SK-N-SH (cell line): ENCODE results near the gene PLEKHG2. TPM values are rescaled to one million over a fixed set of nuclear protein-coding genes. Genes with fewer than 3 reads are reported as not detected.

Experiments used
- CTCF ChIA-PET: fragments of 300-600, 350-600 bp; formaldehyde crosslinking; extraction: SDS; loops from one replicate; lab custom pipeline; 2021; lab: Yijun Ruan, JAX
- POLR2A ChIA-PET: fragments of 350-600 bp; sonication (Branson Sonifier 250); formaldehyde crosslinking; extraction: SDS; loops from one replicate; lab custom pipeline; 2020; ENCODE audit warnings: antibody characterized with exemption, inconsistent platforms; lab: Yijun Ruan, JAX
- DNase-seq: peaks from one replicate; pipeline ENCODE4 v3.0.0; 2012
- H2AFZ ChIP-seq: fragments of 200-600 bp; sonication (generic); 2 replicates; pipeline ENCODE4 v1.8.1; 2016; ENCODE audit warnings: antibody characterized with exemption, mild to moderate bottlenecking, low read depth
- H3F3A ChIP-seq: fragments of 200-600 bp; sonication (generic); replicated peaks from 2 replicates; pipeline ENCODE3; 2016; ENCODE audit warnings: antibody characterized with exemption, mild to moderate bottlenecking; ENCODE audit not compliant: insufficient read depth
- H3K27ac ChIP-seq, 2 experiments: fragments of 200-500 bp in 1 of 2; fragments of 200-600 bp in 1 of 2; sonication (Bioruptor generic) in 1 of 2; sonication (generic), shearing (Covaris generic) in 1 of 2; 2 replicates each; pipeline versions ENCODE4 v1.5.1 to v1.6.1; 2014 to 2016; ENCODE audit warnings: low read depth in 2 of 2, inconsistent platforms in 1 of 2, low read length in 1 of 2, mild to moderate bottlenecking in 1 of 2, mixed read lengths in 1 of 2
- H3K27me3 ChIP-seq: fragments of 200-600 bp; sonication (generic), shearing (Covaris generic); 2 replicates; pipeline ENCODE4 v1.6.1; 2016; ENCODE audit warnings: mixed run types; ENCODE audit not compliant: insufficient read depth
- H3K36me3 ChIP-seq, 2 experiments: fragments of 200-500 bp in 1 of 2; fragments of 200-600 bp in 1 of 2; sonication (Bioruptor generic) in 1 of 2; sonication (generic) in 1 of 2; replicated peaks in 1 of 2; 2 replicates each; pipeline versions ENCODE3 to v1.5.1; 2014 to 2016; ENCODE audit warnings: low read length in 1 of 2, mild to moderate bottlenecking in 1 of 2; ENCODE audit not compliant: insufficient read depth in 2 of 2, control insufficient read depth in 1 of 2
- H3K4me1 ChIP-seq, 2 experiments: fragments of 200-500 bp in 1 of 2; fragments of 200-600 bp in 1 of 2; sonication (Bioruptor generic) in 1 of 2; sonication (generic), shearing (Covaris generic) in 1 of 2; 2 replicates each; pipeline versions ENCODE4 v1.5.1 to v1.6.1; 2014 to 2016; ENCODE audit warnings: low read depth in 1 of 2, low read length in 1 of 2, mixed run types in 1 of 2; ENCODE audit not compliant: insufficient read depth in 2 of 2, control insufficient read depth in 1 of 2
- H3K4me2 ChIP-seq: fragments of 200-600 bp; sonication (generic), shearing (Covaris generic); 2 replicates; pipeline ENCODE4 v1.6.1; 2017; ENCODE audit warnings: mixed run types
- H3K4me3 ChIP-seq, 2 experiments: fragments of 200-500 bp in 1 of 2; fragments of 200-600 bp in 1 of 2; sonication (Bioruptor generic) in 1 of 2; sonication (generic), shearing (Covaris generic) in 1 of 2; 2 replicates each; pipeline versions ENCODE4 v1.5.1 to v1.8.1; 2014 to 2016; ENCODE audit warnings: low read depth in 2 of 2, inconsistent platforms in 1 of 2, low read length in 1 of 2, mild to moderate bottlenecking in 1 of 2, mixed read lengths in 1 of 2, moderate library complexity in 1 of 2
- H3K79me2 ChIP-seq: fragments of 200-600 bp; sonication (generic); 2 replicates; pipeline ENCODE4 v1.8.1; 2017; ENCODE audit warnings: mild to moderate bottlenecking; ENCODE audit not compliant: insufficient read depth
- H3K9ac ChIP-seq: fragments of 200-600 bp; sonication (generic); 2 replicates; pipeline ENCODE4 v1.6.1; 2017; ENCODE audit warnings: mixed run types
- H3K9me2 ChIP-seq: fragments of 200-600 bp; sonication (generic); 2 replicates; pipeline ENCODE4 v1.6.1; 2017; ENCODE audit warnings: mixed run types
- H3K9me3 ChIP-seq: fragments of 200-600 bp; sonication (generic); 2 replicates; pipeline ENCODE4 v1.6.1; 2017; ENCODE audit warnings: mixed run types, mild to moderate bottlenecking, moderate library complexity
- H4K20me1 ChIP-seq: fragments of 200-600 bp; sonication (generic); 2 replicates; pipeline ENCODE4 v1.6.1; 2017; ENCODE audit warnings: mild to moderate bottlenecking, mixed run types; ENCODE audit not compliant: insufficient read depth
- CTCF ChIP-seq: fragments of 200-600 bp; sonication (generic); IDR thresholded peaks from 2 replicates; pipeline ENCODE4 v1.6.1; 2017; ENCODE audit warnings: antibody characterized with exemption, mild to moderate bottlenecking, moderate library complexity
- ELF1 ChIP-seq: IDR thresholded peaks from 2 replicates; pipeline ENCODE4 v1.4.0; 2012
- FOSL2 ChIP-seq: IDR thresholded peaks from 2 replicates; pipeline ENCODE4 v1.4.0; 2012; ENCODE audit warnings: low read depth, mild to moderate bottlenecking, moderate library complexity, borderline replicate concordance
- FOXJ3 ChIP-seq: sonication (generic); formaldehyde crosslinking; IDR thresholded peaks from 2 replicates; pipeline ENCODE4 v1.5.1; 2020; ENCODE audit warnings: mild to moderate bottlenecking, missing genetic modification reagents
- FOXM1 ChIP-seq: IDR thresholded peaks from 2 replicates; pipeline ENCODE4 v1.4.0; 2012; ENCODE audit warnings: low read depth, mild to moderate bottlenecking
- NFIC ChIP-seq: IDR thresholded peaks from 2 replicates; pipeline ENCODE4 v1.4.0; 2012; ENCODE audit warnings: borderline replicate concordance
- NRF1 ChIP-seq: IDR thresholded peaks from 2 replicates; pipeline ENCODE4 v1.6.1; 2012; ENCODE audit warnings: low read depth, mild to moderate bottlenecking, low read length
- POLR2AphosphoS5 ChIP-seq: IDR thresholded peaks from 2 replicates; pipeline ENCODE4 v1.6.1; 2012; ENCODE audit warnings: low read depth, low read length
- RAD21 ChIP-seq: IDR thresholded peaks from 2 replicates; pipeline ENCODE4 v1.6.1; 2012; ENCODE audit warnings: mild to moderate bottlenecking, low read length
- RXRA ChIP-seq: IDR thresholded peaks from 2 replicates; pipeline ENCODE4 v1.4.0; 2012; ENCODE audit warnings: low read depth, mild to moderate bottlenecking, borderline replicate concordance
- SIN3A ChIP-seq: IDR thresholded peaks from 2 replicates; pipeline ENCODE4 v1.6.1; 2012; ENCODE audit warnings: low read depth, mild to moderate bottlenecking, low read length, moderate library complexity, borderline replicate concordance
- SMC3 ChIP-seq: IDR thresholded peaks from 2 replicates; pipeline ENCODE4 v1.6.1; 2012; ENCODE audit warnings: low read depth, low read length, improper control_type of control experiment
- TAF1 ChIP-seq: IDR thresholded peaks from 2 replicates; pipeline ENCODE4 v1.6.1; 2012; ENCODE audit warnings: low read depth, mild to moderate bottlenecking, low read length, moderate library complexity, borderline replicate concordance
- TCF12 ChIP-seq: IDR thresholded peaks from 2 replicates; pipeline ENCODE4 v1.4.0; 2012
- TEAD4 ChIP-seq: IDR thresholded peaks from 2 replicates; pipeline ENCODE4 v1.4.0; 2012; ENCODE audit warnings: mild to moderate bottlenecking, borderline replicate concordance; ENCODE audit not compliant: insufficient read depth
- USF1 ChIP-seq: IDR thresholded peaks from 2 replicates; pipeline ENCODE4 v1.4.0; 2012; ENCODE audit warnings: low read depth, borderline replicate concordance
- YY1 ChIP-seq: IDR thresholded peaks from 2 replicates; pipeline ENCODE4 v1.4.0; 2012; ENCODE audit warnings: low read depth, mild to moderate bottlenecking
- WGBS: methylation state at CpG from one replicate; pipeline ENCODE4 v1.1.6; 2017; ENCODE audit warnings: low lambda C conversion rate; 5-methylcytosine and 5-hydroxymethylcytosine counted together
- polyA plus RNA-seq, 3 experiments: library from polyadenylated mRNA; depleted of rRNA; stranded (reverse); fragments of >200 nt; gene quantifications; 2 replicates each; pipeline ENCODE4 v1.2.3, GENCODE V29; 2012

Gene PLEKHG2
- polyA plus RNA-seq, 1 of the 3 experiments (the other 2 are of a cell fraction): 13.6 TPM

DNA sequence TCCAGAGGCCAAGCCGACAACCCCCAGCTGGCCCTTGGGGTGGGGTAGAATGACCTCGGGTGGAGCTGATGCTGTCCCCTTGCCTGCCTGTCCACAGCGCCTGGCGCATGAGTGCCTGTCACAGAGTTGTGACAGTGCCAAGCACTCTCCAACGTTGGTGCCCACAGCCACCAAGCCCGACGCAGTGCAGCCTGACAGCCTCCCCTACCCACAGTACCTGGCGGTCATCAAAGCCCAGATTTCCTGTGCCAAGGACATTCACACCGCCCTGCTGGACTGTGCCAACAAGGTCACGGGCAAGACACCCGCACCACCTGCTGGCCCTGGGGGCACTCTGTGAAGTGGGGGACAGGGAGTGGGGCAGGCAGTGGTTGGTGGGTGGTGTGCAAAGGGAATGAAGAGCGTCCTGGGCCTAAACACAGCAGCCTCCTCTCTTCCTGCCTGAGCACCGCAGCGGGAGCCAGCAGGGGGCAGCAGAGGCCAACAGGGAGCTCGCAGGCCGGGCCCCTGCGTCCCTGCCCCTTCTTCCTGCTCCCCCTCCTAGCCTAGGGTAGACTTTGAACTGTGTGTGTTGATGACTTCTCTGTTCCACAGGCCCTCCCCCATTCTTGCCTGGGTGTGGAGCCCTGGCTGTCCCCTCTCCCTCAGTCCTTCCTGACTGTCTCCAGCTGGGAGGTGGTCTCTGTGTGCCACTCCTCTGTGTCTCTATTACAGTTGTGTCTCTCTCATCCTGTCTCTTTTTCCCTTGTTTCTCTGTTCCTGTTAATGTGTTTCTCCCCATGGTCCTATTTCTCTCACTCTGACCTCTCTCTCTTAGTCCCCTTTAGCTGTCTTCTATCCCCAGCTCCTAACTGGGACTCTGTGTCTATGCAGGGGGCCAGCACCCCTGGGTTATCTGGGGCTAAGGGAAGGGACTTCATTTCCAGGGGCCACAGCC, 14.8 kb upstream of the PLEKHG2 start:
- CTCF ChIA-PET: interaction anchor here (0.5 to 6.5 kb wide), 27 partner anchors 10 to 763 kb away, joined by 3 to 106 read pairs (median 4); partner anchors contain the start of genes EID2B, PLEKHG2, RPS16 and SAMD4B
- H3K27ac ChIP-seq: peak overlapping the region in 1 of 2 experiments; percentile 77; a peak in 3 of 4 replicates
- DNase-seq: peak; percentile 92
- no peaks in the 10 kb centered on the region for H3K27me3 ChIP-seq
- whole genome bisulfite sequencing: 32% methylated on average over 15 of the region's 17 CpGs
- no peaks in the 10 kb centered on the region for H3K9me2 ChIP-seq
- H3K9me3 ChIP-seq: no peaks in the 10 kb centered on the region
- peaks cover 29% of the 10 kb centered on the region for H3K79me2 ChIP-seq
- H3K36me3 ChIP-seq: peaks cover 3 to 7% of the 10 kb centered on the region in 2 experiments
- no peak overlapping the region for H2AFZ ChIP-seq
- no peak for TF ChIP-seq TCF12
- peak; percentile 91 for TF ChIP-seq CTCF
- no peak for TF ChIP-seq FOSL2
- no peak for TF ChIP-seq RXRA
- TF ChIP-seq POLR2AphosphoS5: 0 out of 2 replicates have a peak, but pooled peaks have one; percentile 22
- TF ChIP-seq TEAD4: no peak
- TF ChIP-seq NFIC: no peak
- peak; percentile 15; the same call in 1 of the 2 replicates for TF ChIP-seq NRF1
- TF ChIP-seq SMC3: peak; percentile 98
- TF ChIP-seq RAD21: peak; percentile 90
- peak; percentile 54; the same call in 1 of the 2 replicates for TF ChIP-seq SIN3A
- no peak for TF ChIP-seq ELF1
- POLR2A ChIA-PET: interaction anchor here (0.7 to 1.3 kb wide), 3 partner anchors 9 to 38 kb away, joined by 3 to 8 read pairs (median 4); partner anchors contain the start of genes RPS16 and ZFP36
- H3K4me2 ChIP-seq: peak overlapping the region; percentile 57
- H3K4me3 ChIP-seq: peak overlapping the region in 1 of 2 experiments; percentile 35; a peak in 1 of 4 replicates
- peaks cover 12 to 24% of the 10 kb centered on the region in 2 experiments; a peak in 3 of 4 replicates for H3K4me1 ChIP-seq
- H3F3A ChIP-seq: peaks cover 30% of the 10 kb centered on the region
- peak overlapping the region; percentile 47; the same call in 1 of the 2 replicates for H3K9ac ChIP-seq
- H4K20me1 ChIP-seq: no peaks in the 10 kb centered on the region

- Histone ChIP-seq H3K4me2 (peak overlapping the region; percentile 57), H3K27ac (peak overlapping the region in 1 of 2 experiments; percentile 77; a peak in 2 of 4 replicates), H3K79me2 (peaks cover 22% of the 10 kb centered on the region), H3K4me3 (no peak overlapping the region), H3K9ac (peak overlapping the region; percentile 47; the same call in 1 of the 2 replicates), H3K27me3 (no peaks in the 10 kb centered on the region), H3K9me2 (no peaks in the 10 kb centered on the region), H4K20me1 (no peaks in the 10 kb centered on the region), H2AFZ (no peak overlapping the region), H3K9me3 (no peaks in the 10 kb centered on the region), H3F3A (peaks cover 37% of the 10 kb centered on the region), H3K36me3 (peaks cover 3 to 7% of the 10 kb centered on the region in 2 experiments), H3K4me1 (peaks cover 18 to 30% of the 10 kb centered on the region in 2 experiments; a peak in 3 of 4 replicates)
- POLR2A ChIA-PET: interaction anchor here (0.7 to 1.3 kb wide), 3 partner anchors 8 to 37 kb away, joined by 3 to 8 read pairs (median 4); partner anchors contain the start of genes RPS16 and ZFP36
- DNase-seq: no peak
- CTCF ChIA-PET: interaction anchor here (0.6 to 6.5 kb wide), 25 partner anchors 9 to 141 kb away, joined by 3 to 106 read pairs (median 4); partner anchors contain the start of genes PLEKHG2, RPS16, SAMD4B and ZFP36
- WGBS: 66% methylated on average over 7 of the region's 11 CpGs
- TF ChIP-seq TAF1 (no peak), ELF1 (no peak), YY1 (no peak), RAD21 (no peak), CTCF (no peak), TCF12 (no peak), USF1 (no peak), NRF1 (no peak), FOXM1 (no peak), FOXJ3 (CRISPR knock-in tag) (no peak), POLR2AphosphoS5 (no peak), RXRA (no peak)
Measured at GRCh38 chr19:39398297-39398864, 14.1 kb upstream of the PLEKHG2 start.
